ENCODE measurements around the gene LY6G6D.

LY6G6D gene

DNA sequence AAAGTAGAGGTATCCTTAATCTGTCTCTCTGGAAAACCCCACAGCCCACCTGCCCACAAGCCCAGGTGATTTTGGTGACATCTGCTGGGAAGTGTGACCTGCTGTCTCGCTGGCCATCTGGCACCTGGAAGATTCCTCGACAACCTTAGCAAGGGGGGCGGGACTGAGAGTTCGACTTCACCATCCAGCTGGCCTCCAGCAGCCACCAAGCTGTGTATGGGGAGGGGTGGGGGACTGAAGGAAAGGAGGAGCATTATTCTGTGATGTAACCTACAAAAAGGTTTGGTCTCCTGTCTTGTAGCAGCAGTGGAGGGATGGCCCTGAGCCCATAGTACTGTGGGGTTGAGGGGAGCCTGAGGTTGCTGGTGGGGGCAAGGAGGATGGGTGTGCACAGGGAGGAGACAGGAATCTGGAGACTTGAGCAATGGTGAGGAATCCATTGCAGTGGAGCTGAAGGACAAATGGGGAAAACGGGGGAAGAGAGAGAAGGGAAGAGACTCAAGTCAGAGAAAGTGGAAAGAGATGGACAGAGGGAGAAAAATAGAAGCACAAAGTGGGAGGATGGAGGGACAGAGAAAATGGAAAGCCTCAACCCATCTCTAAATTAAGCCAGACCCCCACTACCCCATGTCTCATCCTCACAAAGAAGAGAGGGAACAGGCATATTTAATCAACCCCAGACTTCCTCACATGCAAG is 4.5 kb upstream of the LY6G6D start:
- Histone ChIP-seq H3K79me2 (ENCODE audit: low read length) (no peaks in the 10 kb centered on the region), H3K27me3 (ENCODE audit: low read depth, low read length) (no peaks in the 10 kb centered on the region), H3K4me2 (ENCODE audit: low read length) (no peak overlapping the region), H2AFZ (ENCODE audit: low read depth, low read length) (no peak overlapping the region), H3K9me3 (ENCODE audit: insufficient read depth, low read length) (no peaks in the 10 kb centered on the region), H3K9ac (ENCODE audit: low read length) (no peak overlapping the region), H3K36me3 (replicated peaks; ENCODE audit: low read depth, low read length) (no peaks in the 10 kb centered on the region), H3K4me1 (ENCODE audit: low read length) (peaks cover 6% of the 10 kb centered on the region), H3K4me3 (ENCODE audit: low read length) (no peak overlapping the region), H3K27ac (ENCODE audit: low read length) (no peak overlapping the region), H4K20me1 (ENCODE audit: insufficient read depth, low read length) (no peaks in the 10 kb centered on the region)
- TF ChIP-seq EZH2phosphoT487 (IDR thresholded peaks at IDR 0.05; ENCODE audit: low read depth) = no peak
- no peak for TF ChIP-seq CTCF (IDR thresholded peaks at IDR 0.05; ENCODE audit: low read depth, low read length)

DNA sequence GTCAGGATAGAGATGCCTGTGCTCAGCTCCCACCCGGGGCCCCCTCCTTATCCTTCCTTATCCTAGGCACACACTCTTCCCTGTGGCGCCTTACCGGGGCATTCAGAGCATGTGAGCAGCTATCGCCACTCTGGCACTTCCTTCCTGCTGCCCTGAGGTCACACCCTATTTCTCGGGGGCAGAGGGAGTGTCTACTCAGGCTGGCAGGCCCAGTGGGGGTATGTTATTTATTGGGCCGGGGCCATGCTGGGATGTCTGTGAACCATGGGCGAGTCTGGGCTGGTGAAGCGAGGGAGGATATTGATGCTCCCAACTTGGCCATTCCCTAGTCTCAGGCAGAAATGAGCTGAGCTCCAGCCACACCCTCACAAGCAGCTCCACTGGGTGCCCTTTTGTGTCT is 3.9 kb upstream of the LY6G6D start:
- Histone ChIP-seq H3K27ac (ENCODE audit: low read length) (no peak overlapping the region), H2AFZ (ENCODE audit: low read depth, low read length) (no peak overlapping the region), H3K27me3 (ENCODE audit: low read depth, low read length) (no peaks in the 10 kb centered on the region), H3K9ac (ENCODE audit: low read length) (no peak overlapping the region), H4K20me1 (ENCODE audit: insufficient read depth, low read length) (no peaks in the 10 kb centered on the region), H3K4me3 (ENCODE audit: low read length) (no peak overlapping the region), H3K79me2 (ENCODE audit: low read length) (no peaks in the 10 kb centered on the region), H3K36me3 (replicated peaks; ENCODE audit: low read depth, low read length) (no peaks in the 10 kb centered on the region), H3K4me1 (ENCODE audit: low read length) (peaks cover 6% of the 10 kb centered on the region), H3K9me3 (ENCODE audit: insufficient read depth, low read length) (no peaks in the 10 kb centered on the region), H3K4me2 (ENCODE audit: low read length) (no peak overlapping the region)
- no peak for TF ChIP-seq CTCF (IDR thresholded peaks at IDR 0.05; ENCODE audit: low read depth, low read length)
- TF ChIP-seq EZH2phosphoT487 (IDR thresholded peaks at IDR 0.05; ENCODE audit: low read depth) = no peak

- no peak overlapping the region for H2AFZ ChIP-seq (ENCODE audit: low read depth, low read length)
- no peaks in the 10 kb centered on the region for H3K79me2 ChIP-seq (ENCODE audit: low read length)
- H3K4me2 ChIP-seq (ENCODE audit: low read length) = no peak overlapping the region
- H3K27me3 ChIP-seq (ENCODE audit: low read depth, low read length) = no peaks in the 10 kb centered on the region
- peaks cover 6% of the 10 kb centered on the region for H3K4me1 ChIP-seq (ENCODE audit: low read length)
- H3K27ac ChIP-seq (ENCODE audit: low read length) = no peak overlapping the region
- H3K9ac ChIP-seq (ENCODE audit: low read length) = no peak overlapping the region
- no peaks in the 10 kb centered on the region for H3K9me3 ChIP-seq (ENCODE audit: insufficient read depth, low read length)
- no peak overlapping the region for H3K4me3 ChIP-seq (ENCODE audit: low read length)
- H4K20me1 ChIP-seq (ENCODE audit: insufficient read depth, low read length) = no peaks in the 10 kb centered on the region
- TF ChIP-seq CTCF (IDR thresholded peaks at IDR 0.05; ENCODE audit: low read depth, low read length) (peak; percentile 19), EZH2phosphoT487 (IDR thresholded peaks at IDR 0.05; ENCODE audit: low read depth) (no peak)
- no peaks in the 10 kb centered on the region for H3K36me3 ChIP-seq (replicated peaks; ENCODE audit: low read depth, low read length)
Observed at GRCh38 chr6:31712296-31712695, 2.9 kb upstream of the LY6G6D start.

GRCh38 chr6:31713465-31713864 is 1.7 kb upstream of the LY6G6D start:
- no peak overlapping the region for H3K4me3 ChIP-seq (ENCODE audit: low read length)
- H3K4me2 ChIP-seq (ENCODE audit: low read length) = no peak overlapping the region

More at GRCh38 chr6:31713465-31713864, 1.7 kb upstream of the LY6G6D start:
- H3K9ac ChIP-seq (ENCODE audit: low read length) = no peak overlapping the region
- no peaks in the 10 kb centered on the region for H4K20me1 ChIP-seq (ENCODE audit: insufficient read depth, low read length)
- H3K79me2 ChIP-seq (ENCODE audit: low read length) = no peaks in the 10 kb centered on the region
- no peak overlapping the region for H2AFZ ChIP-seq (ENCODE audit: low read depth, low read length)
- H3K27ac ChIP-seq (ENCODE audit: low read length) = no peak overlapping the region
- no peaks in the 10 kb centered on the region for H3K36me3 ChIP-seq (replicated peaks; ENCODE audit: low read depth, low read length)
- no peaks in the 10 kb centered on the region for H3K9me3 ChIP-seq (ENCODE audit: insufficient read depth, low read length)
- peaks cover 6% of the 10 kb centered on the region for H3K4me1 ChIP-seq (ENCODE audit: low read length)
- H3K27me3 ChIP-seq (ENCODE audit: low read depth, low read length) = no peaks in the 10 kb centered on the region
- TF ChIP-seq EZH2phosphoT487 (IDR thresholded peaks at IDR 0.05; ENCODE audit: low read depth) = no peak

Measured in OCI-LY3 (cell line).